ENCODE measurements around the gene PTPRN2. TPM values are rescaled to one million over a fixed set of nuclear protein-coding genes. Genes with fewer than 3 reads are reported as not detected.
"Not testable (repeated sequence)": the region's sequence is repeated elsewhere in the genome, so short reads cannot be mapped to it uniquely, and the experiment has no call there.

The PTPRN2 gene
- total RNA-seq, 8 experiments from 2014 or later: 0.10 to 19.7 (median 10.8) TPM; not detected in 1

DNA sequence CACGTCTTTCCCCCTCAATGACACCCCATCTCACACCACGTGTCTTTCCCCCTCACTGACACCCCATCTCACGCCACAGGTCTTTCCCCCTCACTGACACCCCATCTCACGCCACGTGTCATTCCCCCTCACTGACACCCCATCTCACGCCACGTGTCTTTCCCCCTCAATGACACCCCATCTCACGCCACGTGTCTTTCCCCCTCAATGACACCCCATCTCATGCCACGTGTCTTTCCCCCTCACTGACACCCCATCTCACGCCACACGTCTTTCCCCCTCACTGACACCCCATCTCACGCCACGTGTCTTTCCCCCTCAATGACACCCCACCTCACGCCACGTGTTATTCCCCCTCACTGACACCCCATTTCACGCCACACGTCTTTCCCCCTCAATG, 440.2 kb downstream of the PTPRN2 start:
- H3K4me1 ChIP-seq (replicated peaks in 1 of 2); ATAC-seq (replicated peaks in 6 of 8); H3K4me3 ChIP-seq; in situ Hi-C loops (cut with MboI; ENCODE audit: low pct_unique_long_range_greater_than_20kb in 2 of 9, low sequenced_read_pairs in 9 of 9, unreplicated experiment in 9 of 9); H3K27ac ChIP-seq: not testable (repeated sequence)
- 90% methylated on average over 2 of the region's 18 CpGs; no CpG with 5 or more reads in 9 of the 10 experiments for WGBS, 10 experiments

GRCh38 chr7:158145370-158145769, 442.3 kb downstream of the PTPRN2 start:
- H3K4me3 ChIP-seq: no peak overlapping the region
- no peak for ATAC-seq (replicated peaks in 6 of 8)
- H3K4me1 ChIP-seq (replicated peaks in 1 of 2): no peaks in the 10 kb centered on the region
- in situ Hi-C loops (cut with MboI; ENCODE audit: low pct_unique_long_range_greater_than_20kb in 2 of 9, low sequenced_read_pairs in 9 of 9, unreplicated experiment in 9 of 9): no loop called here
- WGBS, 10 experiments: 70 to 100% (median 79%) methylated on average over 2 to 8 of the region's 13 CpGs; no CpG with 5 or more reads in 5 of the 10 experiments
- H3K27ac ChIP-seq: no peak overlapping the region

GRCh38 chr7:158143196-158144120, 444.2 kb downstream of the PTPRN2 start:
- no peak for ATAC-seq (replicated peaks in 6 of 8)
- WGBS, 10 experiments: 33 to 100% (median 73%) methylated on average over 1 to 7 of the region's 34 CpGs; no CpG with 5 or more reads in 2 of the 10 experiments

DNA sequence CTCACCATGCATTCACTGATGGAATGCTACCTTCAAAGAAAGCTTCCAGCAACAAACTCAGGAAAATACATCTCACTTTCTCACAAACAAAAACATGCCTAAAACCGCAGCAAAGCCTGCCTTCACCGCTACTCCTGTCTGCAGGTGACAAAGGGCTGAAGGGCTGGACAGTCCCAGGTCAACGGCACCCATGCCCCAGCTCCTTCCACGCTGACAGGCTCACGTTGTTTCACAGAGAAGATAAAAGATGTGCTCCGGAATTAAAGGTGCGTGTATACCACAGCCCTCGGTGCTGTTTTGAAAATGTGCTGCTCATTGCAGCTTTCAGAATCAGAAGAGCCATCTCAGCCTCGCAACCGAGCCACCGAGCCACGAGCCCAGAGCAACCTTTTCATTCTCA, 445.0 kb downstream of the PTPRN2 start:
- H3K27ac ChIP-seq: no peak overlapping the region
- in situ Hi-C loops (cut with MboI; ENCODE audit: low pct_unique_long_range_greater_than_20kb in 2 of 9, low sequenced_read_pairs in 9 of 9, unreplicated experiment in 9 of 9): no loop called here
- no peak overlapping the region for H3K4me3 ChIP-seq
- no peak for ATAC-seq (replicated peaks in 6 of 8)
- whole genome bisulfite sequencing, 10 experiments: 20 to 100% (median 54%) methylated on average over 1 to 7 of the region's 12 CpGs; no CpG with 5 or more reads in 2 of the 10 experiments
- no peaks in the 10 kb centered on the region for H3K4me1 ChIP-seq (replicated peaks in 1 of 2)

More at GRCh38 chr7:158143196-158144120, 444.2 kb downstream of the PTPRN2 start:
- in situ Hi-C loops (cut with MboI; ENCODE audit: low pct_unique_long_range_greater_than_20kb in 2 of 9, low sequenced_read_pairs in 9 of 9, unreplicated experiment in 9 of 9): no loop called here
- Histone ChIP-seq H3K4me1 (replicated peaks in 1 of 2) (no peaks in the 10 kb centered on the region), H3K4me3 (no peak overlapping the region), H3K27ac (no peak overlapping the region)

DNA sequence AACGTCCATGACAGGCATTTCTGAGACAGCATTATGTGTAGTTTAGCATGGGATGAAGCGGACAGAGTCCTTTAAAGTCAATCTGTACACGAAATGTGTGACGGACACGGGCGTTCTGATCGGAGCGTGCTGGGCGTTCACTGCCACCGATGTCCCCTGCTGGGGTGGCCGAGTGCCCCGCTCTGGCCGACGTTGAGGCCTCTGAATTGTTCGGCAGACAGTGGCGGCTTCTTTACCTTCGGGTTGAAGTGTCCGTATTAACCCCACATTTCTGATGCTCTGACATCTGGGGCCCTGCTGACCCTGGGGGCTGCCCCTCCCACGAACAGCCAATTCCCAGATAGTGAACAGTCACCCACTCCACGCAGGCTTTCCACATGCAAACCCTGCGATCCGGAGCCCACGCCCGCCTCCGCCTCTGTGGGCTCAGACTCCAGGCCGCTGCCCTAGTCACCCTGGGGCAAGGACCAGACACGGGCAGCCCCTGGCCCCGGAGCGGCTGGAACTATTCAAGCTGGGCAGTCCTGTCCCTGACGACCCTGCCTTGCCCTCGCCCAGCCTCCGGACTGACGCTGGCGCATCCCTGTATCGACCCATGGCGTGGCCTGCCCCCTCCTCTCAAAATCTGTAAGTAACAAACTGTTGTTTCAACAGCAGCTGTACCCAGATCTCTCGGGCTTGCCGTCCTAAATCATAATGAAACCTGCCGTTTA, 445.7 kb downstream of the PTPRN2 start:
- 32 to 88% (median 80%) methylated on average over 1 to 20 of the region's 39 CpGs; no CpG with 5 or more reads in 3 of the 10 experiments for WGBS, 10 experiments
- ATAC-seq (replicated peaks in 6 of 8): no peak
- no peak overlapping the region for H3K4me3 ChIP-seq
- H3K4me1 ChIP-seq (replicated peaks in 1 of 2): no peaks in the 10 kb centered on the region
- in situ Hi-C loops (cut with MboI; ENCODE audit: low pct_unique_long_range_greater_than_20kb in 2 of 9, low sequenced_read_pairs in 9 of 9, unreplicated experiment in 9 of 9): no loop called here
- no peak overlapping the region for H3K27ac ChIP-seq

DNA sequence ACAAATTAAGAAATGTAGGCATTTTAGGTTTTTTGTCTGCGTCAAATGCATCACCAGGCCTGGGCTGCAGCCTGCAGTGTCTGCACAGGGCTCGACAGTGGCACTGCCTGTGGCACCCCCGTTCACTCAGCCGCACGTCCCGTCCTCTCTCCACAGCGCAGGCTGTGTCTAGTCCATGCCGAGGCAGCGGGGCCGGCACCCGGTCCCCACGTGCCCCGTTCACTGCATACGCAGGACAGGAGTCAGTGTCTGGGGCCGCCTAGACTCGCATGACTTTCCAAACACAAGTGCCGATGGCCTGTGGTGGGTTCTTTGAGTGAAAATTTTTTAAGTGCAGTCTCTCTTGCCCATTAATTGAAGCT, 446.4 kb downstream of the PTPRN2 start:
- no peaks in the 10 kb centered on the region for H3K4me1 ChIP-seq (replicated peaks in 1 of 2)
- in situ Hi-C loops (cut with MboI; ENCODE audit: low pct_unique_long_range_greater_than_20kb in 2 of 9, low sequenced_read_pairs in 9 of 9, unreplicated experiment in 9 of 9): no loop called here
- WGBS, 10 experiments: 33 to 100% (median 65%) methylated on average over 1 to 12 of the region's 17 CpGs; no CpG with 5 or more reads in 4 of the 10 experiments
- no peak for ATAC-seq (replicated peaks in 6 of 8)
- H3K4me3 ChIP-seq: no peak overlapping the region
- no peak overlapping the region for H3K27ac ChIP-seq

- no peak overlapping the region for H3K27ac ChIP-seq
- WGBS, 10 experiments: 28 to 97% (median 81%) methylated on average over 2 to 8 of the region's 31 CpGs; no CpG with 5 or more reads in 4 of the 10 experiments
- no peaks in the 10 kb centered on the region for H3K4me1 ChIP-seq (replicated peaks in 1 of 2)
- no peak for ATAC-seq (replicated peaks in 6 of 8)
- in situ Hi-C loops (cut with MboI; ENCODE audit: low pct_unique_long_range_greater_than_20kb in 2 of 9, low sequenced_read_pairs in 9 of 9, unreplicated experiment in 9 of 9): no loop called here
- no peak overlapping the region for H3K4me3 ChIP-seq
Observed at GRCh38 chr7:158140538-158141220, 446.9 kb downstream of the PTPRN2 start.

DNA sequence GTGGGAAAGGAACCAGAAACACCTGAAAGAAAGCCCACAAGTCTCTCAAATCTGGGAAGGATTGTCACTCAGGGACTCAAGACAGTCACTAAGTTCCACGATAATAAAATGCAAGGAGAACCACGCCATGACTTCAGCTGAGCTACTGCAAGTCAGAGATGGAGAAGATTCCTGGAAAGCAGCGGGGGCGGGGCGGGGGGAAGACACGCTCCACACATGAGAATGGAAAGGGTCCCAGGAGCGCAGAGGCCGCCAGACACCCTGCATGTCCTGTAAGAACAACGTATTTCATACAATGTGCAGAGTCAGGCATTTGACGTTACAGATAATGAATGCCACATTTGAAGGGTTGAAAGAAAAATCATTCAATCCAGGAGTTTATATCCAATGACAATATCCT, 448.1 kb downstream of the PTPRN2 start:
- H3K27ac ChIP-seq: no peak overlapping the region
- no peaks in the 10 kb centered on the region for H3K4me1 ChIP-seq (replicated peaks in 1 of 2)
- in situ Hi-C loops (cut with MboI; ENCODE audit: low pct_unique_long_range_greater_than_20kb in 2 of 9, low sequenced_read_pairs in 9 of 9, unreplicated experiment in 9 of 9): no loop called here
- no peak for ATAC-seq (replicated peaks in 6 of 8)
- WGBS, 10 experiments: 0 to 100% (median 38%) methylated on average over 1 to 9 of the region's 10 CpGs; no CpG with 5 or more reads in 2 of the 10 experiments
- H3K4me3 ChIP-seq: no peak overlapping the region

DNA sequence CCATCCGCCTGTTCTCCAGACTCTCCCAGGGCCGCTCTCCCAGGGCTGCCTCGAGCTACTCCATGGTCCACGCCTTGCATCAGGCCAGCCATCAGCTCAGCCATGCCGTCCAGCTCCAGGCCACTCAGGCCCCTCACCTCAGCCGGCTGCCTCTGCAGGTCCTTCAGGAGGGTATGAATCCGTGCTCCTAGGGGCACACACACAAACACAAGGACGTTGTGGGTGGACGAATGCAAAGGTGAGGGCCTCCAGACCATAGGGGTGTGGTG, 449.4 kb downstream of the PTPRN2 start:
- in situ Hi-C loops (cut with MboI; ENCODE audit: low pct_unique_long_range_greater_than_20kb in 2 of 9, low sequenced_read_pairs in 9 of 9, unreplicated experiment in 9 of 9): no loop called here
- H3K4me3 ChIP-seq: no peak overlapping the region

DNA sequence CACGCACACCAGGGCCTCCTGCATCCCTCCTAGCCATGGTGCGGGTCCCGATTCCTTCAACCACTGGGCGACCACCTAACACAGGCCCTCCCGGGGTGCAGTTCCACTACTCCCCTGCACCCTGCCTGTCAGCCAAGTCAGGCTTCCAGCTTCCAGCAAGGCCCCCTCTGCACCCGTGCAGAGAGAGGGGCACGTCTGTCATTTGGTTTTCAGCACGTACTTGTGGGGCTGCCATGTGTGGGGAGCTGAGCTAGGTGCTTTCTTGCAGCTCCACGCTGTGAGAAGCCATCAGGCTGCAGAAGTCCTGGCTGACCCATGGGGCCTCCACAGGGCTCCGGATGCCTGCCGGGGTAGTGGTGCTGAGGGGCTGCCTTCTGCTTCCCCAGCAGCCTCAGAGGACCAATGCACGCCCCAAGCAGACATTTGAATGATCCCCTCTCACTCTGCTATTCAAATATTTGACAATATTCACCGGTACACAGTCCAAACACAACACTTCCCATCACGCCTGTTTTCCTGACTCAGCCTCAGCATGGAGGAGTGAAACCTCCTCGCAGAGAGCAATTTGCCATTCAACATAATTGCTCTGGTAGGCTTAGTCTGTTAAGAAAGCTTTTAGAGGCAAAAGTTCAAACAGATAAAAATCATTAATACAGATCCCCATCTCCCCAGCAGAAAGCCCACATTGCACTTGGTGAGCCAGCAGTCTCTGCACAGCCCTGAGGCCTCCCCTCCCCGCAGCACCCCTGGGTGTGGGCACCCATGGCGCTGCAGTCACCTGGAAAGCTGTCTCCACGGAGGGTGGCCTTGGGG, 449.9 kb downstream of the PTPRN2 start:
- no peak overlapping the region for H3K4me3 ChIP-seq

More for the DNA sequence above, 449.4 kb downstream of the PTPRN2 start:
- ATAC-seq (replicated peaks in 6 of 8): no peak
- Histone ChIP-seq H3K27ac (no peak overlapping the region), H3K4me1 (replicated peaks in 1 of 2) (no peaks in the 10 kb centered on the region)
- 80% methylated on average over 1 of the region's 9 CpGs; no CpG with 5 or more reads in 9 of the 10 experiments for WGBS, 10 experiments

DNA sequence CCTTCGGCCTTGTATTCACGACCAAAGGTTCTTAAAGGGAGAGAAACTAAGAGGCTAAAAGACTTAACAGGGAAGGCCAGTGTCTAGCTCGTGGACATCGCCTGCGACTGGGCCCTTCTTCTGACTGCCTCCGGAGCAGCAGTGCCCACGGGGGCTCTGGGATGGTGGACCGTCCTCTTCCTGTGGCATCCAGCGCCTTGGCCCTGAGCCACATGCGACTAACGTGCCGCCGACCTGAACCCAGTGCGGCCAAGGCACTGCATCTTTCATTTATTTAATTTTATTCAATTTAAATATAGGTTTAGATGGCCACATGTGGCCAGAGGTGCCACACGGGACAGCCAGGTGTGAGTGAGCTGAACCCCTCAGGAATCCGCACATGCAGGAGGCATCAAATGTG, 451.7 kb downstream of the PTPRN2 start:
- WGBS, 10 experiments: 6 to 100% (median 67%) methylated on average over 2 to 11 of the region's 16 CpGs; no CpG with 5 or more reads in 1 of the 10 experiments
- no peak for ATAC-seq (replicated peaks in 6 of 8)

More for the DNA sequence above, 449.9 kb downstream of the PTPRN2 start:
- WGBS, 10 experiments: 11 to 69% (median 40%) methylated on average over 3 to 10 of the region's 18 CpGs; no CpG with 5 or more reads in 3 of the 10 experiments
- Histone ChIP-seq H3K4me1 (replicated peaks in 1 of 2) (no peaks in the 10 kb centered on the region), H3K27ac (no peak overlapping the region)
- ATAC-seq (replicated peaks in 6 of 8): no peak
- in situ Hi-C loops (cut with MboI; ENCODE audit: low pct_unique_long_range_greater_than_20kb in 2 of 9, low sequenced_read_pairs in 9 of 9, unreplicated experiment in 9 of 9): no loop called here

GRCh38 chr7:158134824-158135223, 452.8 kb downstream of the PTPRN2 start:
- Histone ChIP-seq H3K4me1 (replicated peaks in 1 of 2) (no peaks in the 10 kb centered on the region), H3K4me3 (no peak overlapping the region), H3K27ac (no peak overlapping the region)
- WGBS, 10 experiments: 11 to 84% (median 40%) methylated on average over 1 to 3 of the region's 4 CpGs; no CpG with 5 or more reads in 3 of the 10 experiments
- in situ Hi-C loops (cut with MboI; ENCODE audit: low pct_unique_long_range_greater_than_20kb in 2 of 9, low sequenced_read_pairs in 9 of 9, unreplicated experiment in 9 of 9): no loop called here
- no peak for ATAC-seq (replicated peaks in 6 of 8)

More for the DNA sequence above, 451.7 kb downstream of the PTPRN2 start:
- in situ Hi-C loops (cut with MboI; ENCODE audit: low pct_unique_long_range_greater_than_20kb in 2 of 9, low sequenced_read_pairs in 9 of 9, unreplicated experiment in 9 of 9): no loop called here
- Histone ChIP-seq H3K4me3 (no peak overlapping the region), H3K4me1 (replicated peaks in 1 of 2) (no peaks in the 10 kb centered on the region), H3K27ac (no peak overlapping the region)
